Measurements from ENCODE around the gene EEIG1. TPM values are rescaled to one million over a fixed set of nuclear protein-coding genes. Genes with fewer than 3 reads are reported as not detected.

Gene EEIG1
- total and polyA plus RNA-seq, 9 of the 15 experiments (the other 6 are each of a cell fraction or from before 2014, with no cell fraction given), result 0.17 to 16.7 (median 3.6) TPM

DNA sequence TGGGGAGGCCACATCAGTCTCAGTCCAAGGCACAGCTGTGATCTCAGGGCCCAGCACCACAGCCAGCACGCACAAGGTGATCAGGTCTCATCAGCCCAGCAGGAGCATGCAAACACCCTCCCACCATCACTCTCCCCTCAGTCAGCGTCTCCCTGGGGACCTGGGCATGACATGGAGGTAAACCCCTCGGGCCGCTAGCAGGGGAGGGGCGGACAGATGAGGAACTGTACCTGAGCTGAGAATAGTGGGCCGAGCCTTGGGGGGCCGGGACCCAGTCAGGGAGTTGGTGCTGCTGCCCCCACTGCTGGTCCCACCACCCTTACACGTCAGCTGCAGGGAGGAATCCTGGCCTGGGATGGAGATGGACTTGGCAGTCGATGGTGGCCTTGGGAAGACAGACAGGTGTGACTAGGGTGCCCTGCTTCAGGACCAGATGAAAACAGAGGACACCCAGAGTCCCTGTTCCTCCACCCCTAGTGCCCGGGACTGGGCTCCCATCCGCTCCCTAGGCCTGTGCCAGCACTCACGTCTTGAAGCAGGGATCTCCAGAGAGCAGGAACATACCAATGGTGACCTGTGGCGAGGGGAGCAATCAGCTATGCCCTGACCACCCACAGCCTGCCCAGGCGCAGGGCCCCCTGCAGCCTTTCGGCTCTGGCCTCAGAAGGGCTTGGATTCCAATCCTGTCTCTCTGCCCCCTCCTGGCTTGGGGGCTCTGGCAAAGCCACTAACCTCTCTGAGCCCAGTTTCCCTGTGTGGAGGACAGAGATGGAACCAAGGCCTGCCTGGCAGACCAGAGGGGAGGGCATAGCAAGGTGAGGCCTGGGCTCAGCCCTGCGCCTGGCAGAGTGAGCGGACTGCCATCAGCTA, 32.7 kb downstream of the EEIG1 start:
- Histone ChIP-seq H3K36me3 (ENCODE audit: control insufficient read depth, insufficient read depth, low read length) (peaks cover 16% of the 10 kb centered on the region; the same call in 2 of the 3 replicates), H3K27me3 (ENCODE audit: control insufficient read depth in 2 of 2, insufficient read depth in 2 of 2, low read length in 2 of 2) (no peaks in the 10 kb centered on the region), H3K27ac (ENCODE audit: extremely low read depth, low read depth, low read length) (no peak overlapping the region), H3K9ac (ENCODE audit: insufficient read depth in 1 of 2, low read depth in 2 of 2, low read length in 2 of 2) (peak overlapping the region in 1 of 2 experiments; percentile 65; a peak in 2 of 4 replicates), H3K9me1 (ENCODE audit: control insufficient read depth, insufficient read depth, low read length) (peaks cover 6% of the 10 kb centered on the region), H3K4me2 (ENCODE audit: insufficient read depth, low read length) (no peak overlapping the region), H3K9me3 (replicated peaks; ENCODE audit: control insufficient read depth, insufficient read depth, low read depth, low read length) (no peaks in the 10 kb centered on the region), H3K79me2 (ENCODE audit: control insufficient read depth, insufficient read depth, low read length) (no peaks in the 10 kb centered on the region), H3K4me1 (replicated peaks in 1 of 2; ENCODE audit: control insufficient read depth in 2 of 2, insufficient read depth in 2 of 2, low read length in 2 of 2) (peaks cover 6 to 48% of the 10 kb centered on the region in 2 experiments; a peak in 4 of 5 replicates), H4K20me1 (replicated peaks; ENCODE audit: control insufficient read depth, insufficient read depth, low read length) (0 out of 2 replicates have a peak, but pooled peaks cover 5% of the 10 kb centered on the region), H2AFZ (ENCODE audit: low read depth, low read length) (no peak overlapping the region), H3K4me3 (no peak overlapping the region)
- ChIA-PET CTCF (ENCODE audit: low intra/inter-chr PET ratio) (no interaction called here), POLR2A (interaction anchor here (0.5 to 0.7 kb wide), 4 partner anchors 24 to 173 kb away, joined by 3 read pairs; no protein-coding TSS in a partner anchor)
- WGBS (ENCODE audit: insufficient coverage, low coverage, missing lambda C conversion rate), result 80% methylated on average over 16 of the region's 17 CpGs
- FAIRE-seq, result no peak
- in situ Hi-C loops (cut with MboI) (no loop called here), intact Hi-C loops (cut with micrococcal nuclease) (no loop called here)
- no TSS peak for BruUV-seq (replicated peaks)
- no peak for ATAC-seq
- DNase-seq (ENCODE audit: extremely low read depth in 1 of 4, low spot score in 3 of 4), result no peak
- TF ChIP-seq TFAP4 (CRISPR knock-in tag; IDR thresholded peaks at IDR 0.05; ENCODE audit: borderline replicate concordance) (peak; percentile 14; the same call in 1 of the 2 replicates), CEBPB (tag; IDR thresholded peaks at IDR 0.05) (no peak), KLF10 (CRISPR knock-in tag; IDR thresholded peaks at IDR 0.05) (no peak), PYGO2 (tag; IDR thresholded peaks at IDR 0.05) (no peak), E2F3 (CRISPR knock-in tag; IDR thresholded peaks at IDR 0.05) (no peak), AFF1 (IDR thresholded peaks at IDR 0.05; ENCODE audit: low read depth in 1 of 2, partially characterized antibody in 2 of 2) (no peak), RBM22 (IDR thresholded peaks at IDR 0.05; ENCODE audit: low read depth, low read length, poor library complexity, severe bottlenecking) (peak; percentile 50), IRF2 (CRISPR knock-in tag; IDR thresholded peaks at IDR 0.05) (no peak), ZZZ3 (IDR thresholded peaks at IDR 0.05) (no peak), RB1 (IDR thresholded peaks at IDR 0.05; ENCODE audit: low read depth) (no peak)
- TF ChIP-seq, protein P1, sequence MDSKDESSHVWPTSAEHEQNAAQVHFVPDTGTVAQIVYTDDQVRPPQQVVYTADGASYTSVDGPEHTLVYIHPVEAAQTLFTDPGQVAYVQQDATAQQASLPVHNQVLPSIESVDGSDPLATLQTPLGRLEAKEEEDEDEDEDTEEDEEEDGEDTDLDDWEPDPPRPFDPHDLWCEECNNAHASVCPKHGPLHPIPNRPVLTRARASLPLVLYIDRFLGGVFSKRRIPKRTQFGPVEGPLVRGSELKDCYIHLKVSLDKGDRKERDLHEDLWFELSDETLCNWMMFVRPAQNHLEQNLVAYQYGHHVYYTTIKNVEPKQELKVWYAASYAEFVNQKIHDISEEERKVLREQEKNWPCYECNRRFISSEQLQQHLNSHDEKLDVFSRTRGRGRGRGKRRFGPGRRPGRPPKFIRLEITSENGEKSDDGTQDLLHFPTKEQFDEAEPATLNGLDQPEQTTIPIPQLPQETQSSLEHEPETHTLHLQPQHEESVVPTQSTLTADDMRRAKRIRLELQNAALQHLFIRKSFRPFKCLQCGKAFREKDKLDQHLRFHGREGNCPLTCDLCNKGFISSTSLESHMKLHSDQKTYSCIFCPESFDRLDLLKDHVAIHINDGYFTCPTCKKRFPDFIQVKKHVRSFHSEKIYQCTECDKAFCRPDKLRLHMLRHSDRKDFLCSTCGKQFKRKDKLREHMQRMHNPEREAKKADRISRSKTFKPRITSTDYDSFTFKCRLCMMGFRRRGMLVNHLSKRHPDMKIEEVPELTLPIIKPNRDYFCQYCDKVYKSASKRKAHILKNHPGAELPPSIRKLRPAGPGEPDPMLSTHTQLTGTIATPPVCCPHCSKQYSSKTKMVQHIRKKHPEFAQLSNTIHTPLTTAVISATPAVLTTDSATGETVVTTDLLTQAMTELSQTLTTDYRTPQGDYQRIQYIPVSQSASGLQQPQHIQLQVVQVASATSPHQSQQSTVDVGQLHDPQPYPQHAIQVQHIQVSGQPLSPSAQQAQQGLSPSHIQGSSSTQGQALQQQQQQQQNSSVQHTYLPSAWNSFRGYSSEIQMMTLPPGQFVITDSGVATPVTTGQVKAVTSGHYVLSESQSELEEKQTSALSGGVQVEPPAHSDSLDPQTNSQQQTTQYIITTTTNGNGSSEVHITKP (IDR thresholded peaks at IDR 0.05; ENCODE audit: partially characterized antibody), result peak; percentile 71

All from K562 (cell line).